HepG2 (cell line): ENCODE data around the gene PRR14. TPM values are rescaled to one million over a fixed set of nuclear protein-coding genes. Genes with fewer than 3 reads are reported as not detected.

Experiments
- CENPT ChIP-seq: sonication (generic); formaldehyde crosslinking; IDR thresholded peaks from 2 replicates; pipeline ENCODE4 v1.8.0; 2022; ENCODE audit warnings: low read depth, mild to moderate bottlenecking, moderate library complexity, missing genetic modification reagents
- GTF3A ChIP-seq: sonication (generic); formaldehyde crosslinking; conservative IDR thresholded peaks from 2 replicates; pipeline ENCODE4 v1.4.0; 2020; ENCODE audit warnings: mild to moderate bottlenecking, missing genetic modification reagents
- KAT8 ChIP-seq: IDR thresholded peaks from 2 replicates; pipeline ENCODE4 v1.6.1; 2016; ENCODE audit warnings: missing genetic modification reagents, missing compliant biosample characterization
- MLLT10 ChIP-seq: sonication (generic); formaldehyde crosslinking; IDR thresholded peaks from 2 replicates; pipeline ENCODE4 v1.4.0; 2020; ENCODE audit warnings: missing genetic modification reagents
- PCBP1 ChIP-seq: fragments of 200-400 bp; formaldehyde crosslinking; IDR thresholded peaks from 2 replicates; pipeline ENCODE4 v1.6.1; 2017; ENCODE audit warnings: mild to moderate bottlenecking, low read depth, low read length, borderline replicate concordance
- POLR2AphosphoS2 ChIP-seq: IDR thresholded peaks from 2 replicates; pipeline ENCODE4 v1.6.1; 2011; ENCODE audit warnings: low read depth, low read length, improper control_type of control experiment
- RBM22 ChIP-seq: fragments of 200-400 bp; formaldehyde crosslinking; optimal IDR thresholded peaks from 2 replicates; pipeline ENCODE3; 2017; ENCODE audit warnings: mild to moderate bottlenecking, low read length, moderate library complexity
- SMAD9 ChIP-seq: sonication (generic); formaldehyde crosslinking; IDR thresholded peaks from 2 replicates; pipeline ENCODE4 v1.5.1; 2020; ENCODE audit warnings: mild to moderate bottlenecking, missing genetic modification reagents
- THYN1 ChIP-seq: sonication (generic); formaldehyde crosslinking; IDR thresholded peaks from 2 replicates; pipeline ENCODE4 v1.8.1; 2023; ENCODE audit warnings: low read depth, mild to moderate bottlenecking, moderate library complexity, missing genetic modification reagents, borderline replicate concordance
- ZNF253 ChIP-seq: sonication (generic); formaldehyde crosslinking; IDR thresholded peaks from 2 replicates; pipeline ENCODE4 v1.8.0; 2022; ENCODE audit warnings: mild to moderate bottlenecking, missing genetic modification reagents, borderline replicate concordance
- ZNF263 ChIP-seq: sonication (generic); formaldehyde crosslinking; IDR thresholded peaks from 2 replicates; pipeline ENCODE4 v1.4.0; 2020; ENCODE audit warnings: missing genetic modification reagents
- ZNF768 ChIP-seq: sonication (generic); formaldehyde crosslinking; IDR thresholded peaks from 2 replicates; pipeline ENCODE4 v1.4.0; 2020; ENCODE audit warnings: missing genetic modification reagents
- ZNF891 ChIP-seq: sonication (generic); formaldehyde crosslinking; IDR thresholded peaks from 2 replicates; pipeline ENCODE4 v1.5.0; 2020; ENCODE audit warnings: mild to moderate bottlenecking, missing genetic modification reagents
- polyA plus RNA-seq, 8 experiments: library from polyadenylated mRNA; depleted of rRNA in 3 of 8; stranded (reverse) in 7 of 8; unstranded in 1 of 8; fragments of >200 nt; fragmentation: Illumina TruSeq in 4 of 8; extraction: Trizol in 4 of 8; gene quantifications; 2 replicates each; pipeline versions ENCODE4 v1.2.1 to v1.2.3, GENCODE V29; 2011 to 2016; ENCODE audit warnings: low read depth in 4 of 8, missing spikeins in 1 of 8, mixed read lengths in 1 of 8; ENCODE audit not compliant: insufficient read depth in 1 of 8
- total RNA-seq, 5 experiments: library from RNA; depleted of rRNA; stranded (reverse); fragments of >200 nt; fragmentation: Illumina TruSeq; extraction: Trizol; gene quantifications; 2 replicates each; pipeline ENCODE4 v1.2.3, GENCODE V29; 2016; ENCODE audit warnings: low read depth in 1 of 5
- TF ChIP-seq, protein P1 (sequence below): sonication (generic); formaldehyde crosslinking; IDR thresholded peaks from 2 replicates; pipeline ENCODE4 v1.4.0; 2020; ENCODE audit warnings: mild to moderate bottlenecking, low read depth, missing genetic modification reagents
- TF ChIP-seq, protein P2 (sequence below): sonication (generic); formaldehyde crosslinking; IDR thresholded peaks from 2 replicates; pipeline ENCODE4 v1.4.0; 2020; ENCODE audit warnings: missing genetic modification reagents
- TF ChIP-seq, protein P3 (sequence below): sonication (generic); IDR thresholded peaks from 2 replicates; pipeline ENCODE4 v1.6.1; 2016; ENCODE audit warnings: low read depth, borderline replicate concordance
- TF ChIP-seq, protein P4 (sequence below): sonication (generic); formaldehyde crosslinking; IDR thresholded peaks from 2 replicates; pipeline ENCODE4 v1.5.0; 2020; ENCODE audit warnings: missing genetic modification reagents
- TF ChIP-seq, protein P5 (sequence below): sonication (generic); formaldehyde crosslinking; IDR thresholded peaks from 2 replicates; pipeline ENCODE4 v1.9.0; 2021; ENCODE audit warnings: missing genetic modification reagents, borderline replicate concordance

PRR14 gene
- total and polyA plus RNA-seq, 2 of the 13 experiments (the other 11 are each of a cell fraction or from before 2014, with no cell fraction given): 8.4 to 11.0 TPM

DNA sequence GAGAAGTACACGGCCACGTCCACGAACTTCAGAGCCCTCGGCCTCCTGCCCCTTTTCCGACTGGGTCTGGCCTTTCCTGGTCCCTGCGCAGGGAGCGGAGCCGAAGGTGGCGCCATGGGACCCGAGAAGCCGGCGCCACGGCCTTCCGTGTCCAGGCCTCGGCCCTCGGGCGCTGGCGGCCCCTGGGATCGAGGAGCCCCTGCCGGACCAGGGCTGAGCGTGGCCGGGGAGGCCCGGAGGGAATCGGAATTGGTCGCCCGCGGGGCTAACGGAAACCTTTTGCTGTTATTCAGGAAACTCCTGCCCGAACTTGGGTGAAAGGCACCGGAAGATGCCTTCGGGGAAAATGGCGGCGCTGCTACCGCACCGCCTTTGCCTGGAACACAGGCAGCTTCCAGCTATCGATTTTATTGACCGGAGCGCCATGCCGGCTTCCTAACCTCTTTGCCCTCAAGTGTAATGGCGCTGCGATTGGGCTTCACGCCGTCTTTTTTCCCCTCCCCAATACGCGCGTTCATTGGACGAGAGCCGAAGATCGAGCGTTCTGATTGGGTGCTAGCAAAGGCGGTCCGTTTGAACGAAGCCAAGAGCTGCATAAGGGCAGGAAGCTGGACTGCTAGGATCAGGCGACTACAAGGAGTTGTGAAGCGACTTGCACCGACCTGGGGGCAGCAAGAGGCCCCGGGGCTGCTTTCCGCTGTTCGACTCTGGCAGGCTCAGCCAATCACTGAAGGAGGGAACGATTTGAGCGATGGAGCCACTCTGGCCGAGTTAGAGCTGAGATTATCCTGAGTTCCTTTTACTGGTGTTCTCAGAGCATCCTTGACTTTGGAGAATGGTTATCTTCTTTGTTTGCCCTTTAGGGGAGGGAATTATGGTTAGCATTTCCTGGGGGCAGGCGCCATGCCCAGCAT lies 40.6 kb upstream of the PRR14 start, which contains the start of gene ZNF689 (continued):
- TF ChIP-seq PCBP1 (peak; percentile 78), KAT8 (CRISPR knock-in tag) (peak; percentile 97), GTF3A (CRISPR knock-in tag) (0 out of 2 replicates have a peak, but pooled peaks have one; percentile 56), RBM22 (peak; percentile 65), CENPT (CRISPR knock-in tag) (no peak; the same call in 1 of the 2 replicates), ZNF768 (CRISPR knock-in tag) (peak; percentile 86), POLR2AphosphoS2 (no peak), SMAD9 (CRISPR knock-in tag) (peak; percentile 94; the same call in 1 of the 2 replicates), THYN1 (no peak), ZNF253 (CRISPR knock-in tag) (peak; percentile 77), MLLT10 (0 out of 2 replicates have a peak, but pooled peaks have one; percentile 69), ZNF891 (CRISPR knock-in tag) (peak; percentile 93), ZNF263 (CRISPR knock-in tag) (peak; percentile 44; the same call in 1 of the 2 replicates)
- TF ChIP-seq, protein P1, sequence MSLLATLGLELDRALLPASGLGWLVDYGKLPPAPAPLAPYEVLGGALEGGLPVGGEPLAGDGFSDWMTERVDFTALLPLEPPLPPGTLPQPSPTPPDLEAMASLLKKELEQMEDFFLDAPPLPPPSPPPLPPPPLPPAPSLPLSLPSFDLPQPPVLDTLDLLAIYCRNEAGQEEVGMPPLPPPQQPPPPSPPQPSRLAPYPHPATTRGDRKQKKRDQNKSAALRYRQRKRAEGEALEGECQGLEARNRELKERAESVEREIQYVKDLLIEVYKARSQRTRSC (CRISPR knock-in tag): no peak
- TF ChIP-seq, protein P2, sequence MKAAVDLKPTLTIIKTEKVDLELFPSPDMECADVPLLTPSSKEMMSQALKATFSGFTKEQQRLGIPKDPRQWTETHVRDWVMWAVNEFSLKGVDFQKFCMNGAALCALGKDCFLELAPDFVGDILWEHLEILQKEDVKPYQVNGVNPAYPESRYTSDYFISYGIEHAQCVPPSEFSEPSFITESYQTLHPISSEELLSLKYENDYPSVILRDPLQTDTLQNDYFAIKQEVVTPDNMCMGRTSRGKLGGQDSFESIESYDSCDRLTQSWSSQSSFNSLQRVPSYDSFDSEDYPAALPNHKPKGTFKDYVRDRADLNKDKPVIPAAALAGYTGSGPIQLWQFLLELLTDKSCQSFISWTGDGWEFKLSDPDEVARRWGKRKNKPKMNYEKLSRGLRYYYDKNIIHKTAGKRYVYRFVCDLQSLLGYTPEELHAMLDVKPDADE (CRISPR knock-in tag): no peak
- TF ChIP-seq, protein P3, sequence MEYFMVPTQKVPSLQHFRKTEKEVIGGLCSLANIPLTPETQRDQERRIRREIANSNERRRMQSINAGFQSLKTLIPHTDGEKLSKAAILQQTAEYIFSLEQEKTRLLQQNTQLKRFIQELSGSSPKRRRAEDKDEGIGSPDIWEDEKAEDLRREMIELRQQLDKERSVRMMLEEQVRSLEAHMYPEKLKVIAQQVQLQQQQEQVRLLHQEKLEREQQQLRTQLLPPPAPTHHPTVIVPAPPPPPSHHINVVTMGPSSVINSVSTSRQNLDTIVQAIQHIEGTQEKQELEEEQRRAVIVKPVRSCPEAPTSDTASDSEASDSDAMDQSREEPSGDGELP: 0 out of 2 replicates have a peak, but pooled peaks have one; percentile 29
- TF ChIP-seq, protein P4, sequence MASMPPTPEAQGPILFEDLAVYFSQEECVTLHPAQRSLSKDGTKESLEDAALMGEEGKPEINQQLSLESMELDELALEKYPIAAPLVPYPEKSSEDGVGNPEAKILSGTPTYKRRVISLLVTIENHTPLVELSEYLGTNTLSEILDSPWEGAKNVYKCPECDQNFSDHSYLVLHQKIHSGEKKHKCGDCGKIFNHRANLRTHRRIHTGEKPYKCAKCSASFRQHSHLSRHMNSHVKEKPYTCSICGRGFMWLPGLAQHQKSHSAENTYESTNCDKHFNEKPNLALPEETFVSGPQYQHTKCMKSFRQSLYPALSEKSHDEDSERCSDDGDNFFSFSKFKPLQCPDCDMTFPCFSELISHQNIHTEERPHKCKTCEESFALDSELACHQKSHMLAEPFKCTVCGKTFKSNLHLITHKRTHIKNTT (CRISPR knock-in tag): no peak
- TF ChIP-seq, protein P5, sequence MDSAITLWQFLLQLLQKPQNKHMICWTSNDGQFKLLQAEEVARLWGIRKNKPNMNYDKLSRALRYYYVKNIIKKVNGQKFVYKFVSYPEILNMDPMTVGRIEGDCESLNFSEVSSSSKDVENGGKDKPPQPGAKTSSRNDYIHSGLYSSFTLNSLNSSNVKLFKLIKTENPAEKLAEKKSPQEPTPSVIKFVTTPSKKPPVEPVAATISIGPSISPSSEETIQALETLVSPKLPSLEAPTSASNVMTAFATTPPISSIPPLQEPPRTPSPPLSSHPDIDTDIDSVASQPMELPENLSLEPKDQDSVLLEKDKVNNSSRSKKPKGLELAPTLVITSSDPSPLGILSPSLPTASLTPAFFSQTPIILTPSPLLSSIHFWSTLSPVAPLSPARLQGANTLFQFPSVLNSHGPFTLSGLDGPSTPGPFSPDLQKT: no peak
